GM12891 (cell line): ENCODE data around the gene PGRMC2.

Source experiments
- POLR2AphosphoS5 ChIP-seq: IDR thresholded peaks from 2 replicates; pipeline ENCODE4 v1.6.1; 2011; ENCODE audit warnings: low read depth, low read length, control low read depth
- TAF1 ChIP-seq: IDR thresholded peaks from 2 replicates; pipeline ENCODE4 v1.6.1; 2011; ENCODE audit warnings: low read depth, low read length, control low read depth

GRCh38 chr4:128281354-128281753 lies 6.3 kb downstream of the PGRMC2 start:
- TF ChIP-seq POLR2AphosphoS5 (no peak), TAF1 (no peak)
